Stimulated activated CD4-positive, alpha-beta T cell treated with anti-CD3 and anti-CD28 coated beads, Interleukin-12 subunit alpha, Interleukin-12 subunit beta, amount 100 ng/mL, for 24 hours (primary cell): ENCODE results near the gene MYADML2.

Experiments used
- DNase-seq, 2 experiments: peaks; one replicate each; pipeline ENCODE4 v3.0.0-alpha.2; 2020; ENCODE audit warnings: low read depth in 2 of 2

MYADML2 gene

GRCh38 chr17:81901167-81902022 is 45.6 kb downstream of the MYADML2 start:
- no peak for DNase-seq

- DNase-seq: no peak
These were observed 46.7 kb downstream of the MYADML2 start for GRCh38 chr17:81900181-81900820.

- no peak for DNase-seq
These were observed 47.4 kb downstream of the MYADML2 start for GRCh38 chr17:81899514-81900166.

GRCh38 chr17:81898885-81899284 is 48.1 kb downstream of the MYADML2 start:
- DNase-seq: no peak

GRCh38 chr17:81898029-81898866 is 48.8 kb downstream of the MYADML2 start:
- DNase-seq: no peak

- DNase-seq: no peak
These were observed 51.6 kb downstream of the MYADML2 start for GRCh38 chr17:81895400-81895799.

GRCh38 chr17:81891303-81891552 is 55.8 kb downstream of the MYADML2 start:
- DNase-seq: no peak

GRCh38 chr17:81890447-81891302 is 56.4 kb downstream of the MYADML2 start:
- DNase-seq: no peak
